NT2/D1 (cell line): Measurements from ENCODE around the gene BAG3.
"Not testable (repeated sequence)": the region's sequence is repeated elsewhere in the genome, so short reads cannot be mapped to it uniquely, and the experiment has no call there.

Source experiments
- DNase-seq: peaks from one replicate; pipeline ENCODE4 v3.0.0-alpha.2; 2011; ENCODE audit warnings: low read depth, low spot score
- H3K27me3 ChIP-seq: 2 replicates; pipeline ENCODE4 v1.6.0; 2011; ENCODE audit warnings: mild to moderate bottlenecking; ENCODE audit not compliant: insufficient read length, insufficient read depth
- H3K36me3 ChIP-seq: 2 replicates; pipeline ENCODE4 v1.6.1; 2011; ENCODE audit warnings: mild to moderate bottlenecking, low read length, mixed read lengths; ENCODE audit not compliant: insufficient read depth, insufficient read length
- H3K4me1 ChIP-seq: 2 replicates; pipeline ENCODE4 v1.5.1; 2011; ENCODE audit not compliant: insufficient read depth, insufficient read length
- H3K4me3 ChIP-seq: 2 replicates; pipeline ENCODE4 v1.5.1; 2011; ENCODE audit warnings: low read depth; ENCODE audit not compliant: insufficient read length
- H3K9ac ChIP-seq: 2 replicates; pipeline ENCODE4 v1.6.0; 2011; ENCODE audit warnings: low read depth; ENCODE audit not compliant: insufficient read length
- H3K9me3 ChIP-seq: 2 replicates; pipeline ENCODE4 v1.5.1; 2011; ENCODE audit warnings: mild to moderate bottlenecking, low read length; ENCODE audit not compliant: insufficient read depth
- SUZ12 ChIP-seq: IDR thresholded peaks from 2 replicates; pipeline ENCODE4 v1.6.1; 2011; ENCODE audit not compliant: insufficient read length, insufficient read depth; ENCODE audit errors: extremely low read depth
- YY1 ChIP-seq: IDR thresholded peaks from 2 replicates; pipeline ENCODE4 v1.6.1; 2011; ENCODE audit not compliant: insufficient read length, insufficient read depth
- ZNF274 ChIP-seq: IDR thresholded peaks from 2 replicates; pipeline ENCODE4 v1.6.1; 2011; ENCODE audit warnings: mild to moderate bottlenecking, low read depth, low read length

The BAG3 gene

GRCh38 chr10:119613741-119614140 is 37.4 kb upstream of the BAG3 start:
- peaks cover 4% of the 10 kb centered on the region for H3K27me3 ChIP-seq
- H3K36me3 ChIP-seq, result no peaks in the 10 kb centered on the region
- TF ChIP-seq YY1 (no peak), SUZ12 (no peak), ZNF274 (no peak)
- H3K9ac ChIP-seq, result no peak overlapping the region
- H3K4me3 ChIP-seq, result no peak overlapping the region
- no peaks in the 10 kb centered on the region for H3K4me1 ChIP-seq
- no peak for DNase-seq
- H3K9me3 ChIP-seq, result 0 out of 2 replicates have a peak, but pooled peaks cover 3% of the 10 kb centered on the region

- no peaks in the 10 kb centered on the region for H3K36me3 ChIP-seq
- H3K4me1 ChIP-seq, result no peaks in the 10 kb centered on the region
- no peak overlapping the region for H3K4me3 ChIP-seq
- TF ChIP-seq SUZ12, result no peak
- TF ChIP-seq ZNF274, result no peak
- TF ChIP-seq YY1, result no peak
- H3K27me3 ChIP-seq, result no peaks in the 10 kb centered on the region
- no peak overlapping the region for H3K9ac ChIP-seq
- H3K9me3 ChIP-seq, result 0 out of 2 replicates have a peak, but pooled peaks cover 3% of the 10 kb centered on the region
- no peak for DNase-seq
Observed at GRCh38 chr10:119614686-119615085, 36.5 kb upstream of the BAG3 start.

- no peaks in the 10 kb centered on the region for H3K27me3 ChIP-seq
- H3K9ac ChIP-seq, result no peak overlapping the region
- H3K4me3 ChIP-seq, result no peak overlapping the region
- H3K9me3 ChIP-seq, result no peaks in the 10 kb centered on the region
- TF ChIP-seq SUZ12, result no peak
- TF ChIP-seq YY1, result no peak
- no peak for TF ChIP-seq ZNF274
- H3K36me3 ChIP-seq, result no peaks in the 10 kb centered on the region
- DNase-seq, result no peak
- H3K4me1 ChIP-seq, result peaks cover 2% of the 10 kb centered on the region
Observed at GRCh38 chr10:119616882-119617570, 34.2 kb upstream of the BAG3 start.

- TF ChIP-seq ZNF274 (no peak), YY1 (no peak), SUZ12 (no peak)
- no peak overlapping the region for H3K9ac ChIP-seq
- H3K4me3 ChIP-seq, result no peak overlapping the region
- H3K36me3 ChIP-seq, result no peaks in the 10 kb centered on the region
- no peaks in the 10 kb centered on the region for H3K9me3 ChIP-seq
- DNase-seq, result no peak
- H3K27me3 ChIP-seq, result no peaks in the 10 kb centered on the region
- H3K4me1 ChIP-seq, result peaks cover 2% of the 10 kb centered on the region
Observed at GRCh38 chr10:119619215-119619614, 32.0 kb upstream of the BAG3 start.

GRCh38 chr10:119619811-119620210 is 31.4 kb upstream of the BAG3 start:
- H3K36me3 ChIP-seq, H3K9me3 ChIP-seq, H3K4me3 ChIP-seq, H3K27me3 ChIP-seq, H3K4me1 ChIP-seq, H3K9ac ChIP-seq, DNase-seq: not testable (repeated sequence)

- DNase-seq, result no peak
- no peak overlapping the region for H3K4me3 ChIP-seq
- H3K9me3 ChIP-seq, result no peaks in the 10 kb centered on the region
- H3K36me3 ChIP-seq, result no peaks in the 10 kb centered on the region
- no peaks in the 10 kb centered on the region for H3K27me3 ChIP-seq
- peaks cover 2% of the 10 kb centered on the region for H3K4me1 ChIP-seq
- TF ChIP-seq ZNF274 (no peak), SUZ12 (no peak), YY1 (no peak)
- no peak overlapping the region for H3K9ac ChIP-seq
Observed at GRCh38 chr10:119620241-119621077, 30.7 kb upstream of the BAG3 start.

- Histone ChIP-seq H3K9me3 (no peaks in the 10 kb centered on the region), H3K36me3 (no peaks in the 10 kb centered on the region), H3K9ac (no peak overlapping the region), H3K4me3 (no peak overlapping the region), H3K4me1 (peaks cover 2% of the 10 kb centered on the region), H3K27me3 (no peaks in the 10 kb centered on the region)
- no peak for TF ChIP-seq YY1
- no peak for DNase-seq
Observed at GRCh38 chr10:119621078-119621384, 30.1 kb upstream of the BAG3 start.
